A549 (cell line): ENCODE measurements around the gene EIF4G3.

Source experiments
- KDM5A ChIP-seq: fragments of 200-600 bp; sonication (generic); IDR thresholded peaks from 2 replicates; pipeline ENCODE4 v1.6.1; 2016; ENCODE audit warnings: antibody characterized with exemption, mild to moderate bottlenecking
- POLR2A ChIP-seq: IDR thresholded peaks from 2 replicates; pipeline ENCODE4 v1.6.1; 2012; ENCODE audit warnings: mild to moderate bottlenecking, low read length
- RAD21 ChIP-seq, 2 experiments: fragments of >200 bp in 1 of 2; sonication (Bioruptor Twin) in 1 of 2; formaldehyde crosslinking in 1 of 2; IDR thresholded peaks in 1 of 2; conservative IDR thresholded peaks in 1 of 2; 2 replicates in 1 of 2; 3 replicates in 1 of 2; pipeline ENCODE4 v1.6.1; 2012 to 2018; ENCODE audit warnings: inconsistent platforms in 1 of 2
- TF ChIP-seq, protein P1 (sequence below): fragments of 250-450 bp; sonication (Bioruptor Pico); IDR thresholded peaks from 2 replicates; pipeline ENCODE4 v1.5.0; 2021; ENCODE audit warnings: mild to moderate bottlenecking, moderate library complexity, borderline replicate concordance
- TF ChIP-seq, protein P2 (sequence below): fragments of >200 bp; sonication (Bioruptor Twin); formaldehyde crosslinking; IDR thresholded peaks from 3 replicates; pipeline ENCODE4 v1.5.1; 2016

- TF ChIP-seq RAD21 (conservative IDR thresholded peaks at IDR 0.05 in 1 of 2, IDR thresholded peaks at IDR 0.05 in 1 of 2) (no peak), POLR2A (no peak), KDM5A (no peak)
- TF ChIP-seq, protein P1, sequence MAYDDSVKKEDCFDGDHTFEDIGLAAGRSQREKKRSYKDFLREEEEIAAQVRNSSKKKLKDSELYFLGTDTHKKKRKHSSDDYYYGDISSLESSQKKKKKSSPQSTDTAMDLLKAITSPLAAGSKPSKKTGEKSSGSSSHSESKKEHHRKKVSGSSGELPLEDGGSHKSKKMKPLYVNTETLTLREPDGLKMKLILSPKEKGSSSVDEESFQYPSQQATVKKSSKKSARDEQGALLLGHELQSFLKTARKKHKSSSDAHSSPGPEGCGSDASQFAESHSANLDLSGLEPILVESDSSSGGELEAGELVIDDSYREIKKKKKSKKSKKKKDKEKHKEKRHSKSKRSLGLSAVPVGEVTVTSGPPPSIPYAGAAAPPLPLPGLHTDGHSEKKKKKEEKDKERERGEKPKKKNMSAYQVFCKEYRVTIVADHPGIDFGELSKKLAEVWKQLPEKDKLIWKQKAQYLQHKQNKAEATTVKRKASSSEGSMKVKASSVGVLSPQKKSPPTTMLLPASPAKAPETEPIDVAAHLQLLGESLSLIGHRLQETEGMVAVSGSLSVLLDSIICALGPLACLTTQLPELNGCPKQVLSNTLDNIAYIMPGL, result no peak
- TF ChIP-seq, protein P2, sequence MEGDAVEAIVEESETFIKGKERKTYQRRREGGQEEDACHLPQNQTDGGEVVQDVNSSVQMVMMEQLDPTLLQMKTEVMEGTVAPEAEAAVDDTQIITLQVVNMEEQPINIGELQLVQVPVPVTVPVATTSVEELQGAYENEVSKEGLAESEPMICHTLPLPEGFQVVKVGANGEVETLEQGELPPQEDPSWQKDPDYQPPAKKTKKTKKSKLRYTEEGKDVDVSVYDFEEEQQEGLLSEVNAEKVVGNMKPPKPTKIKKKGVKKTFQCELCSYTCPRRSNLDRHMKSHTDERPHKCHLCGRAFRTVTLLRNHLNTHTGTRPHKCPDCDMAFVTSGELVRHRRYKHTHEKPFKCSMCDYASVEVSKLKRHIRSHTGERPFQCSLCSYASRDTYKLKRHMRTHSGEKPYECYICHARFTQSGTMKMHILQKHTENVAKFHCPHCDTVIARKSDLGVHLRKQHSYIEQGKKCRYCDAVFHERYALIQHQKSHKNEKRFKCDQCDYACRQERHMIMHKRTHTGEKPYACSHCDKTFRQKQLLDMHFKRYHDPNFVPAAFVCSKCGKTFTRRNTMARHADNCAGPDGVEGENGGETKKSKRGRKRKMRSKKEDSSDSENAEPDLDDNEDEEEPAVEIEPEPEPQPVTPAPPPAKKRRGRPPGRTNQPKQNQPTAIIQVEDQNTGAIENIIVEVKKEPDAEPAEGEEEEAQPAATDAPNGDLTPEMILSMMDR, result no peak
Measured at GRCh38 chr1:21084111-21084810, 92.4 kb downstream of the EIF4G3 start.
